ENCODE results near the gene APBA1. TPM values are rescaled to one million over a fixed set of nuclear protein-coding genes. Genes with fewer than 3 reads are reported as not detected.

APBA1 gene
- total and polyA plus RNA-seq, 9 of the 15 experiments (the other 6 are each of a cell fraction or from before 2014, with no cell fraction given) = 0.01 to 0.02 TPM; not detected in 7

DNA sequence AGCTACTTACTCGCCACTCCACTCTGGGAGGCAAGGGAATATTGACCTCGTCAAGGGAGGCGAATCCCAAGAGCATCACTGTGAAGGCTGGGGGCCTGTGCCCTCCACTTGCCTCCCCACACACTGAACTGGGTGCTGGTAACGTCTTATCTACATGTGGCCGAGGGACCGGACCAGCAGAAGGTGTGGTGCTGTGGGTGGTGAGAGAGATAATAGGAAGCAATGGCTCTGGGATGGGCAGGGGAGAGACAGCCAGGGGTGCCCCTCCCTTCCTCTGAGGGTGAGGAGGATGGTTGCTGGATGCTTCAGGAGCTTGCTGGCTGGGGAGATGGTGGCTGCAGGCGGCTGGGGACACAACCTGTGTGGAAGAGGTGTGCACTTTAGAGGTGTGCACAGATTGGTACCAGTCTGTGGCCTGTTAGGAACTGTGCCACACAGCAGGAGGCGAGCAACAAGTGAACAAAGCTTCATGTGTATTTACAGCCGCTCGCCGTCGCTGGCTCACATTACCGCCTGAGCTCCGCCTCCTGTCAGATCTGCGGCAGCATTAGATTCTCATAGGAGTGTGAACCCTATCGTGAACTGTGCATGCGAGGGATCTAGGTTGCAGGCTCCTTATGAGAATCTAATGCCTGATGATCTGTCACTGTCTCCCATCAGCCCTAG, 246.9 kb downstream of the APBA1 start (continued):
- TF ChIP-seq, protein P1, sequence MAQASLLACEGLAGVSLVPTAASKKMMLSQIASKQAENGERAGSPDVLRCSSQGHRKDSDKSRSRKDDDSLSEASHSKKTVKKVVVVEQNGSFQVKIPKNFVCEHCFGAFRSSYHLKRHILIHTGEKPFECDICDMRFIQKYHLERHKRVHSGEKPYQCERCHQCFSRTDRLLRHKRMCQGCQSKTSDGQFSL (CRISPR knock-in tag; IDR thresholded peaks at IDR 0.05) = no peak
- TF ChIP-seq, protein P1 (tag; IDR thresholded peaks at IDR 0.05) = no peak
- TF ChIP-seq RB1 (IDR thresholded peaks at IDR 0.05; ENCODE audit: low read depth) (no peak), PRPF4 (IDR thresholded peaks at IDR 0.05; ENCODE audit: insufficient read depth, low read depth, low read length, poor library complexity, severe bottlenecking) (no peak), RBM14 (IDR thresholded peaks at IDR 0.05; ENCODE audit: borderline replicate concordance, insufficient read depth, low read depth, low read length) (no peak), PHF8 (IDR thresholded peaks at IDR 0.05; ENCODE audit: borderline replicate concordance, low read length) (no peak), NEUROD1 (IDR thresholded peaks at IDR 0.05; ENCODE audit: borderline replicate concordance, low read depth, low read length, partially characterized antibody) (no peak), NFXL1 (CRISPR knock-in tag; IDR thresholded peaks at IDR 0.05) (no peak)
